HCT116 (cell line): ENCODE measurements around the gene FOS. TPM values are rescaled to one million over a fixed set of nuclear protein-coding genes. Genes with fewer than 3 reads are reported as not detected.

ENCODE experiments used
- ATAC-seq: fragments of 200-7000 bp; cut with Tn5 transposase; 2 replicates; pipeline ENCODE4 v1.9.1; 2020; ENCODE audit warnings: mild to moderate bottlenecking, moderate library complexity
- BruUV-seq: library from RNA; stranded (reverse); fragments of 400-500 nt; replicated peaks from 2 replicates; lab custom pipeline; 2021; lab: Mats Ljungman, UMichigan
- CTCF ChIA-PET: fragments of 300-600 bp; sonication (Branson Sonifier 250); formaldehyde crosslinking; loops from one replicate; lab custom pipeline; 2021; ENCODE audit warnings: antibody characterized with exemption; lab: Charles Lee
- POLR2A ChIA-PET: fragments of 300-600, 350-600 bp; sonication (Branson Sonifier 250); formaldehyde crosslinking; loops from one replicate; lab custom pipeline; 2021; ENCODE audit warnings: antibody characterized with exemption; lab: Charles Lee
- RAD21 ChIA-PET, 2 experiments: fragments of 300-600 bp; sonication (Branson Sonifier 250); formaldehyde crosslinking; loops; one replicate each; lab custom pipeline; 2023; ENCODE audit warnings: low total read pairs in 2 of 2; ENCODE audit not compliant: uncharacterized antibody in 2 of 2, unreplicated experiment in 2 of 2, low non-redundant PET in 1 of 2; lab: Charles Lee
- DNase-seq: peaks from one replicate; pipeline ENCODE4 v3.0.0-alpha.2; 2010; ENCODE audit warnings: low read depth, low spot score
- H2AFZ ChIP-seq: fragments of 200-600 bp; shearing (Covaris generic), sonication (generic); 2 replicates; pipeline ENCODE4 v1.6.1; 2017; ENCODE audit warnings: low read depth, mixed run types, mixed read lengths, antibody characterized with exemption, low read length; ENCODE audit not compliant: poor library complexity, severe bottlenecking
- H3K27ac ChIP-seq: 2 replicates; pipeline ENCODE4 v1.5.1; 2012; ENCODE audit warnings: low read depth, low read length
- H3K27me3 ChIP-seq: fragments of 200-600 bp; sonication (generic); 2 replicates; pipeline ENCODE4 v1.6.1; 2016; ENCODE audit warnings: mixed run types, low read length, mixed read lengths; ENCODE audit not compliant: insufficient read depth
- H3K36me3 ChIP-seq, 2 experiments: fragments of 200-500 bp in 1 of 2; fragments of 200-600 bp in 1 of 2; sonication (Bioruptor generic) in 1 of 2; sonication (generic) in 1 of 2; 2 replicates each; pipeline versions ENCODE4 v1.5.1 to v1.6.1; 2014 to 2016; ENCODE audit warnings: low read length in 2 of 2, inconsistent platforms in 1 of 2, mixed read lengths in 1 of 2, mixed run types in 1 of 2; ENCODE audit not compliant: insufficient read depth in 2 of 2, control insufficient read depth in 1 of 2
- H3K4me1 ChIP-seq, 2 experiments: fragments of 200-600 bp in 1 of 2; sonication (generic) in 1 of 2; 2 replicates each; pipeline versions ENCODE4 v1.5.1 to v1.6.1; 2012 to 2017; ENCODE audit warnings: low read length in 2 of 2, inconsistent platforms in 1 of 2, mild to moderate bottlenecking in 1 of 2, mixed read lengths in 1 of 2, mixed run types in 1 of 2, moderate library complexity in 1 of 2; ENCODE audit not compliant: insufficient read depth in 2 of 2, control insufficient read depth in 1 of 2
- H3K4me2 ChIP-seq: fragments of 200-600 bp; sonication (generic); 2 replicates; pipeline ENCODE4 v1.6.1; 2017; ENCODE audit warnings: mixed run types, low read length, mixed read lengths
- H3K4me3 ChIP-seq, 2 experiments: fragments of 200-600 bp in 1 of 2; sonication (generic) in 1 of 2; replicated peaks in 1 of 2; 2 replicates each; pipeline ENCODE4 v1.5.1; 2011 to 2016; ENCODE audit warnings: low read length in 2 of 2, control low read depth in 1 of 2, low read depth in 1 of 2, mild to moderate bottlenecking in 1 of 2, mixed read lengths in 1 of 2, mixed run types in 1 of 2
- H3K79me2 ChIP-seq: fragments of 200-600 bp; sonication (generic); 2 replicates; pipeline ENCODE4 v1.6.1; 2017; ENCODE audit warnings: mild to moderate bottlenecking, mixed run types, low read length, moderate library complexity, mixed read lengths; ENCODE audit not compliant: insufficient read depth
- H3K9ac ChIP-seq: fragments of 200-600 bp; sonication (generic); 2 replicates; pipeline ENCODE4 v1.6.1; 2016; ENCODE audit warnings: low read length, mixed read lengths
- H3K9me2 ChIP-seq: fragments of 200-600 bp; sonication (generic), shearing (Covaris generic); 2 replicates; pipeline ENCODE4 v1.6.1; 2017; ENCODE audit warnings: mixed run types, mild to moderate bottlenecking, moderate library complexity; ENCODE audit not compliant: insufficient read depth
- H3K9me3 ChIP-seq, 2 experiments: fragments of 200-500 bp in 1 of 2; fragments of 200-600 bp in 1 of 2; sonication (Bioruptor generic) in 1 of 2; sonication (generic) in 1 of 2; 2 replicates each; pipeline ENCODE4 v1.6.1; 2014 to 2017; ENCODE audit warnings: low read length in 2 of 2, mixed read lengths in 2 of 2, inconsistent platforms in 1 of 2, low read depth in 1 of 2, mild to moderate bottlenecking in 1 of 2, mixed run types in 1 of 2, moderate library complexity in 1 of 2; ENCODE audit not compliant: control insufficient read depth in 1 of 2, insufficient read depth in 1 of 2
- H4K20me1 ChIP-seq: fragments of 200-600 bp; sonication (generic), shearing (Covaris generic); 2 replicates; pipeline ENCODE4 v1.6.1; 2017; ENCODE audit warnings: mixed run types, mild to moderate bottlenecking, moderate library complexity; ENCODE audit not compliant: insufficient read depth
- CBX3 ChIP-seq: IDR thresholded peaks from 2 replicates; pipeline ENCODE4 v1.6.1; 2012; ENCODE audit warnings: low read depth
- EGR1 ChIP-seq: IDR thresholded peaks from 2 replicates; pipeline ENCODE4 v1.6.1; 2012; ENCODE audit warnings: low read depth
- ELF1 ChIP-seq: IDR thresholded peaks from 2 replicates; pipeline ENCODE4 v1.6.1; 2012; ENCODE audit warnings: low read depth, borderline replicate concordance
- EZH2 ChIP-seq: fragments of 200-600 bp; sonication (generic); IDR thresholded peaks from 2 replicates; pipeline ENCODE4 v1.6.1; 2017; ENCODE audit warnings: antibody characterized with exemption, mixed run types
- EZH2phosphoT487 ChIP-seq: fragments of 200-600 bp; IDR thresholded peaks from 2 replicates; pipeline ENCODE4 v1.6.1; 2018; ENCODE audit warnings: antibody characterized with exemption, borderline replicate concordance
- FOSL1 ChIP-seq: IDR thresholded peaks from 2 replicates; pipeline ENCODE4 v1.6.1; 2012; ENCODE audit warnings: low read depth
- MAX ChIP-seq: IDR thresholded peaks from 2 replicates; pipeline ENCODE4 v1.6.1; 2012
- POLR2A ChIP-seq: IDR thresholded peaks from 2 replicates; pipeline ENCODE4 v1.7.0; 2011; ENCODE audit warnings: borderline replicate concordance; ENCODE audit not compliant: insufficient read depth, insufficient read length; ENCODE audit errors: extremely low read depth
- POLR2AphosphoS5 ChIP-seq: IDR thresholded peaks from 2 replicates; pipeline ENCODE4 v1.6.1; 2011; ENCODE audit warnings: mild to moderate bottlenecking, low read depth, low read length, moderate library complexity
- RAD21 ChIP-seq: IDR thresholded peaks from 2 replicates; pipeline ENCODE4 v1.6.1; 2012; ENCODE audit warnings: low read depth, mild to moderate bottlenecking
- SIN3A ChIP-seq: IDR thresholded peaks from 2 replicates; pipeline ENCODE4 v1.6.1; 2012; ENCODE audit warnings: low read depth
- SP1 ChIP-seq: IDR thresholded peaks from 2 replicates; pipeline ENCODE4 v1.6.1; 2012; ENCODE audit warnings: low read depth
- YY1 ChIP-seq: IDR thresholded peaks from 2 replicates; pipeline ENCODE4 v1.6.1; 2011; ENCODE audit warnings: low read length, low read depth, moderate library complexity, mild to moderate bottlenecking; ENCODE audit not compliant: insufficient replicate concordance; ENCODE audit errors: extremely low read depth
- ZBTB33 ChIP-seq: IDR thresholded peaks from 2 replicates; pipeline ENCODE4 v1.6.1; 2011; ENCODE audit warnings: mild to moderate bottlenecking, low read length, moderate library complexity; ENCODE audit not compliant: insufficient replicate concordance; ENCODE audit errors: extremely low read depth
- ZFX ChIP-seq: fragments of 450-650 bp; IDR thresholded peaks from 2 replicates; pipeline ENCODE4 v1.6.1; 2017
- ZNF274 ChIP-seq: fragments of 200-500 bp; sonication (Bioruptor generic); IDR thresholded peaks from 2 replicates; pipeline ENCODE4 v1.6.1; 2014; ENCODE audit warnings: mild to moderate bottlenecking, low read depth, low read length, inconsistent platforms
- intact Hi-C: fragments of 100-400 bp; cut with micrococcal nuclease; formaldehyde crosslinking; loops from 2 replicates; pipeline ENCODE4 v1.10.0; 2022
- total RNA-seq: library from RNA; stranded (reverse); gene quantifications from one replicate; pipeline ENCODE4 v1.2.1, GENCODE V29; 2021; ENCODE audit not compliant: unreplicated experiment
- TF ChIP-seq, protein P1 (sequence below), 3 experiments: fragments of 200-600 bp in 1 of 3; sonication (generic) in 1 of 3; IDR thresholded peaks in 2 of 3; conservative IDR thresholded peaks in 1 of 3; 2 replicates each; pipeline ENCODE4 v1.5.1; 2012 to 2017; ENCODE audit warnings: low read depth in 2 of 3, low read length in 2 of 3, antibody characterized with exemption in 1 of 3, borderline replicate concordance in 1 of 3, control low read depth in 1 of 3, mild to moderate bottlenecking in 1 of 3, mixed read lengths in 1 of 3, mixed run types in 1 of 3, moderate library complexity in 1 of 3; ENCODE audit not compliant: insufficient read depth in 1 of 3

The FOS gene
- total RNA-seq, 1 experiment from 2014 or later: 50.4 TPM

GRCh38 chr14:75267141-75267721, 11.4 kb upstream of the FOS start:
- no peak for DNase-seq
- H3K4me2 ChIP-seq: no peak overlapping the region
- H3K4me3 ChIP-seq: no peak overlapping the region
- H3K27ac ChIP-seq: no peak overlapping the region
- TF ChIP-seq EZH2 (no peak), EZH2phosphoT487 (no peak), POLR2A (no peak), FOSL1 (no peak), ZNF274 (no peak), RAD21 (no peak), SP1 (no peak), EGR1 (no peak), POLR2AphosphoS5 (no peak), ZBTB33 (no peak), ELF1 (no peak), ZFX (no peak), MAX (no peak), YY1 (no peak), SIN3A (no peak), CBX3 (no peak)
- TF ChIP-seq, protein P1, sequence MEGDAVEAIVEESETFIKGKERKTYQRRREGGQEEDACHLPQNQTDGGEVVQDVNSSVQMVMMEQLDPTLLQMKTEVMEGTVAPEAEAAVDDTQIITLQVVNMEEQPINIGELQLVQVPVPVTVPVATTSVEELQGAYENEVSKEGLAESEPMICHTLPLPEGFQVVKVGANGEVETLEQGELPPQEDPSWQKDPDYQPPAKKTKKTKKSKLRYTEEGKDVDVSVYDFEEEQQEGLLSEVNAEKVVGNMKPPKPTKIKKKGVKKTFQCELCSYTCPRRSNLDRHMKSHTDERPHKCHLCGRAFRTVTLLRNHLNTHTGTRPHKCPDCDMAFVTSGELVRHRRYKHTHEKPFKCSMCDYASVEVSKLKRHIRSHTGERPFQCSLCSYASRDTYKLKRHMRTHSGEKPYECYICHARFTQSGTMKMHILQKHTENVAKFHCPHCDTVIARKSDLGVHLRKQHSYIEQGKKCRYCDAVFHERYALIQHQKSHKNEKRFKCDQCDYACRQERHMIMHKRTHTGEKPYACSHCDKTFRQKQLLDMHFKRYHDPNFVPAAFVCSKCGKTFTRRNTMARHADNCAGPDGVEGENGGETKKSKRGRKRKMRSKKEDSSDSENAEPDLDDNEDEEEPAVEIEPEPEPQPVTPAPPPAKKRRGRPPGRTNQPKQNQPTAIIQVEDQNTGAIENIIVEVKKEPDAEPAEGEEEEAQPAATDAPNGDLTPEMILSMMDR (IDR thresholded peaks at IDR 0.05 in 2 of 3, conservative IDR thresholded peaks at IDR 0.05 in 1 of 3; ENCODE audit: borderline replicate concordance in 1 of 3, insufficient read depth in 1 of 3, low read depth in 2 of 3, low read length in 2 of 3): no peak
- no peak for ATAC-seq
- H3K9me2 ChIP-seq: no peaks in the 10 kb centered on the region
- ChIA-PET RAD21 (no interaction called here), CTCF (no interaction called here), POLR2A (interaction anchor here (1.5 kb wide), 1 partner anchor 11 kb away, joined by 5 read pairs; the partner anchor contains the start of gene FOS)
- H3K27me3 ChIP-seq: no peaks in the 10 kb centered on the region
- no peaks in the 10 kb centered on the region for H3K79me2 ChIP-seq
- BruUV-seq: no TSS peak
- H4K20me1 ChIP-seq: no peaks in the 10 kb centered on the region
- H3K9ac ChIP-seq: no peak overlapping the region
- H3K4me1 ChIP-seq: no peaks in the 10 kb centered on the region
- no peaks in the 10 kb centered on the region for H3K36me3 ChIP-seq
- no peak overlapping the region for H2AFZ ChIP-seq
- intact Hi-C loops: no loop called here
- no peaks in the 10 kb centered on the region for H3K9me3 ChIP-seq
